GM19099 (cell line): Measurements from ENCODE around the gene RASL10B.

Source experiments
- POLR2A ChIP-seq: IDR thresholded peaks from 3 replicates; pipeline ENCODE4 v1.6.1; 2011; ENCODE audit warnings: low read depth; ENCODE audit not compliant: insufficient read length; ENCODE audit errors: extremely low read depth

RASL10B gene

DNA sequence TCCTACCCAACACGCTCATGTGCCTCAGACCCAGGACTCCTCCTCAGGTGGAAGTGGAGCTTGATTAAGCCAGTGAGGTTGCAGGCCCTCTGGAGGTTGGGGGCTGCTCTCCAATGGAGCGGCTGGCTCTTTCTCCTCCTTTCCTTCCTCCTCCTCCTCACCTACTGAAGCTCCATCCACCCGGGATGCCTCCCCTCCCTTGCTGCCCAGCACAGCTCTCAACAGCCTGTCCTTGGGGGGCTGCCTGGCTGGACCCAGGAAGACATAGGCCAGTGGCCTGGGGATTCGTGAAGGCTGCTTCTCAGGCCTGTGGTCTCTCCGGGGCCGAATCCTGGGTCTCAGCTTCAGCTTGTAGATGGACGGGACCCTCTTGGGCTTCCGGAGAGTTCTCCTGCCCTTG, 13.4 kb downstream of the RASL10B start:
- no peak for TF ChIP-seq POLR2A

DNA sequence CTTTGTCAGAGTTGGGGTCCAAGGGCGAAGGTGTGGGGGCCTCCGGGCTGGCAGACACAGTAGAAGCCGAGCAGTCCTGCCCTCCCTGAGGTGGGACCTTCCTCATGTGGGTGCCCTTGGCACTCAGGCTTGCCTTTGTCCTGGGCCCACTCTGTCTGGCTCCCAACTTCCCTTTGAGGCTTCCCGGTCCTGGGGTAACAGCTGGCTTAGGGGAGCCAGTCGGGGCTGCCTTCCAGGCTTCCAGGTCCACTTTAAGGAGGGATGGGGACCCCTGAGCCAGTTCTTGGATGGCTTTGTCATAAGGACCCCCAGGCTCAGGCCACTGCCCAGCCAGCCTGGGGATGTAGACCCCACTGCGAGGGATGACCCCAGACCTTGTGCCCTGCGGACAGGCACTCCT, 13.8 kb downstream of the RASL10B start:
- TF ChIP-seq POLR2A = no peak

DNA sequence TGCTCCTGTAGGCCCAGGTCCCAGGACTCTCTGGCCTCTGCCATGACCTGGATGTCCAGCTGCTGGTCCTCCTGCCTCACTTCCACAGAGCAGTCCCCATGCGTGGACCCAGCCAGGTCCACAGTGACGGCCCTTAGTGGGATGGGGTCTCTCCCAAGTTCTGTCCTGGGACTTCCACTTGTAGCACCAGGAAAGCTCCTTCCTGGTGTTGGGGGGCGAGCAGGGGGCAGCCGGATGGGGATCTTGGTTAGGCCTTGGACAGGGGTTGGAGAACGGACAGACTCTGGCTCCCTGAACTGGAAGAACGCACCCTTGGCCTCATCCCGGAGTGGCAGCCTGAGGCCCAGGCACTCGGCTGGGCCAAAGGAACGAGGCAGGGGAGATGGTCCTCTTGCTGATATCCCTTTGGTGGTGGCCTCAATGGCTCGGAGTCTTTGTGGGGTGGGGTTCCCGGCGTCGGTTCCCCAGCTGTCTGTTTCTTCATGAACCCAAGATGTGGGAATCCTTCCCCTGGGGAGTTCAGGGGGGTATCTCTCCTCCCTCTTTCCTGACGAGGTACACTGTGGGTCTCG, 14.4 kb downstream of the RASL10B start:
- no peak for TF ChIP-seq POLR2A

DNA sequence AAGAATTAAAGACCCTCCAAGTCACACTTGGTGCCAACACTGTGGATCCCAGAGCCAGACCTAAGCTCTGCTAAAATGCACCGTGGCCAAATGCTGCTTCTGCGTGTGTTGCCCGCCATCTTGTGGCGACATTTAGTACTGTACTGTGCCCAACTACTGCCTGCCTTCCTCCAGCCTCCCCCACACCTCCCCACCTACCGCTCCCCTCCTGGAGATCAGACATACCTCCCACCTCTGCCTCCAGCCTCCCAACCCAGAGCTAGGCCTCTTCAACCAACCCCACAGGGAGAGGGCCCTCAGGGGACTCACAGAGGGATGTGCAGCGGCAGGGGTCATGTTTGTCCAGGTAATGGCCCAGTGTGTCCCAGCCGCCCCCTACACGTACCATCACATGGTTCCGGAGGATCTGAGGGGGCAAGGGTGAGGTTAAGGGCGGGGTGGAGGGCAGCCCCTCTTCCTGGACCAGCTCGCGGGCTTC, 16.1 kb downstream of the RASL10B start:
- no peak for TF ChIP-seq POLR2A

DNA sequence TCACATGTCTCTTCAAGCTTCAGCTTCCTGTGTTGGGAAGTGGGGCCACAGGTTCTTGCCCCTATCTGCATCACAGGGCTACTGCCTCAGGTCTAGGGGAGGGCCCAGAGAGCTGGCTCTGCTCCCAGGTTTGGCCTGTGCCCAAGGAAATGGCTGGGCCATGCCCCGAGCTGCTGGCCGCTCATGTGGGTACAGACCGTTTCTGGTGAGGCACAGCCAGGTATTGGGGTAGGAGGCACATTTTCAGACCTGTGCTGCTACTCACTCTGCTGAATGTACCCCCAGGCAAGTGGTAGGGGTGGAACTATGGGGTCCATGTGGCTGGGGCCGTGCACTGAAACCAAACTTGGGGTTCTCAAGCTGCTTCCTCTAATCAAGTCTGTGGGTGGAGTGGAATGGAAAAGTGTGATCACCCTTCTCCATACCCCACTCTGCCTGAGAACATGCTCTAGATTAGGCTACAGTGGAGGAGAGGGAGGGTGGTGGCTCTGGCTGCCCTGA, 17.0 kb downstream of the RASL10B start:
- no peak for TF ChIP-seq POLR2A

DNA sequence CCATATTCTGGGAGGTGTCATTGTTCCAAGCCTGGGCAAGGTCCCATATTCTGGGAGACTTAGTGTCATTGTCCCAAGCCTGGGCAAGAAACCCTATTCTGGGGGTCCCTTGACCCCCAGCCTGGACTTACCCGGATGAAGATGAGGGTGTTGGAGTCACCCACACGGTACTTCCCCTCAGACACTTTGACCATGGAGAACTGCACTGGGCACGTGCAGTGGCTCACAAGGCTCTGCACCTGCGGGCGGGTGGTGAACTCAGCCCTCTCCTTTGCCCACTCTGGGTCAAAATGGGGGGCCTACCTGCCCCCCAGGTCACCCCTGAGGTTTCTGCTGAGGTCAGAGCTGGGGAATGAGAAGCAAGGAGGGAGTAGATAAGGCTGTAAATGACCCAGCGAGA, 17.5 kb downstream of the RASL10B start:
- no peak for TF ChIP-seq POLR2A

DNA sequence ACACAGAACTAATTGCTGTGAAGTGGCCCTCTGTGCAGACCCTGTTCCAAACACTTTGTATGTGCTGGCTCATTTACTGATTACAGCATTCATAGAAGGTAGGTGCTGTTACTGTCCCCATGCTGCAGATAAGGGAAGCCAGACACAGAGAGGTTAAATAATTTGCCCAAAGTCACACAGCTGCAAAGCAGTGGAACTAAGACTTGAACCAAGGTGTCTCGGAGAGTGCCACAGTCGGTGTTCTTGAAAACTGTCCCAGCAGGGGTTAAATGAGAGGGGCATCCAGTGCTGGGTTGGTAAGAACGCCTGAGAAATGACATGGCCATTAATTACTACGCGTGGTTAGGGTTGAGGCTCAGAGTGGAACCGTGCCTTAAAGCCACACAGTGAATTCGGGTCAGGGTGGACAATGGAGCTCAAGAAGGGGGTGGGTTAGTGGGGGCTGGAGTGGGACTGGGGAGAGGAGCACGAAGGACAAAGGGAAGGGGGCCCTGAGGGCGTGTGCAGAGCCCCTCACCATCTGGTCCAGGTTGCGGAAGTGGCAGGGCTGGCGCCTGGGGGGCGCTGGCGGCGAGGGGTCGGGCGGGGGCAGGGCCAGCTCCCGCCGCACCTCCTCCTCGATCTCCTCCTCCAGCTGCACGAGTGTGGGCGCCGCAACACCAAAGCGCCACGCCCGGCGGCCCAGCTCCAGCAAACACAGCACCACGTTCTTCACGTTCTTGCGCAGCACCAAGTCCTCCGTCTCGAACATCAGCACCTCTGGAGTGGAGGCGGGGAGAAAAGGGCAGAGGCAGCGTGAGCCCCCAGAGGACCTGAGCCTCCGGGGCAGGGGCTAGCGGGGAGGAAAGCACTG, 18.3 kb downstream of the RASL10B start:
- no peak for TF ChIP-seq POLR2A

DNA sequence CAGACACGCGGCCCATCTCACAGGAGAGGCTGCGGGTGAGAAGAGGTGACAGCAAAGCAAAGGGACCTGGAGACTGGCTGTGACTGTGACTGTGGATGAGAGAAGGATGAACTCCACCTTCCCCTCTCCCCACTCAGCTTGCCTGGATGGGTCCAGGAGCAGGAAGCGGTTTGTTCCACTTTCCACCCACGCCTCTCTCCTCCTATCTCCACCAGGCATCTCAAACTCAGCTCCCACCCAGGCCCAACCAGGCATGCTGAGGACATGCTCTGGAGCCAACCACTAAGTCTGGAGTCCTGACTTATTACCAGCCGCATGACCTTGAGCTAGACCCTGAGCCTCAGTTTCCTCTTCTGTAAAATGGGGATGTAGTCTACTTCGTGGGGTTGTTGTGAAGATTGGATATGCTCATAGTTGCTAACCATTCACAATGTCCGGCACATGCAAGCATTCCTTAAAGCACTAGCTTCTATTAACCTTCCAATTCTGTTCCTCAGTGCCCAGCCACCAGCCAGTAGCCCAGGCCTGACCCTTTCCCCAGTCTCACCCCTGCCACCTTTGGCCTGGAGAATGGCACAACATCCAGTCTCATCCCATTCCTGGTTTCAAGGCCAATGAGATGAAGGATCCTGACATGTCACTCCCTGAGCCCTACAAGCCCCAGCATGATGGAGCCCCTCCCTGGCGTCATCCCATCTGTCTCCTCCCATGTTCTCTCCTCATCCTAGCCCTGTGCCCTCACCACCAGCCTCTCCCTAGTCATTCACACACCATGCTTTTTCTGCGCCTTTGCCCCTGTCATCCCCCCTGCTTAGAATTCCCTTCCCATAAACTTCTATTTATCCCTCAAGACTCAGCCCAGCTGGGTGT, 19.3 kb downstream of the RASL10B start:
- TF ChIP-seq POLR2A = no peak

DNA sequence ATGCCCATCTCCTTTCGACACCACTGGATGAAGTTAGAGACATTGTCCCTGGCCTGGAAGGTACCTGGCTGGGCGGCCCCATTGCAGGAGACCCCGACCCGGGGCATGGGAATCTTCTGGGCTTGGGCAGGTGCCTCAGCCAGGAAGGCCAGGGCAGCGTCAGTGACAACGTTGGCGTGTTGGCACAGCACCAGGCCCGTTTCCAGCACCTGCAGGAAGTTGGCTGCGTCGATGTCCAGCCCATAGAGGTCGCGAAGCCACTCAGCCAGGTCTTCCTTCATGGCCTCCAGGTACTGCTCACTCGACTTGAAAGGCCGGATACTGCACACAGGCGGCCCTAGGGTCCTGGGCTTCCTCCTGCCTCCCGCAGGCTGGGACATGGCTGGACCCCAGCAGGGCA, 21.0 kb downstream of the RASL10B start:
- no peak for TF ChIP-seq POLR2A

DNA sequence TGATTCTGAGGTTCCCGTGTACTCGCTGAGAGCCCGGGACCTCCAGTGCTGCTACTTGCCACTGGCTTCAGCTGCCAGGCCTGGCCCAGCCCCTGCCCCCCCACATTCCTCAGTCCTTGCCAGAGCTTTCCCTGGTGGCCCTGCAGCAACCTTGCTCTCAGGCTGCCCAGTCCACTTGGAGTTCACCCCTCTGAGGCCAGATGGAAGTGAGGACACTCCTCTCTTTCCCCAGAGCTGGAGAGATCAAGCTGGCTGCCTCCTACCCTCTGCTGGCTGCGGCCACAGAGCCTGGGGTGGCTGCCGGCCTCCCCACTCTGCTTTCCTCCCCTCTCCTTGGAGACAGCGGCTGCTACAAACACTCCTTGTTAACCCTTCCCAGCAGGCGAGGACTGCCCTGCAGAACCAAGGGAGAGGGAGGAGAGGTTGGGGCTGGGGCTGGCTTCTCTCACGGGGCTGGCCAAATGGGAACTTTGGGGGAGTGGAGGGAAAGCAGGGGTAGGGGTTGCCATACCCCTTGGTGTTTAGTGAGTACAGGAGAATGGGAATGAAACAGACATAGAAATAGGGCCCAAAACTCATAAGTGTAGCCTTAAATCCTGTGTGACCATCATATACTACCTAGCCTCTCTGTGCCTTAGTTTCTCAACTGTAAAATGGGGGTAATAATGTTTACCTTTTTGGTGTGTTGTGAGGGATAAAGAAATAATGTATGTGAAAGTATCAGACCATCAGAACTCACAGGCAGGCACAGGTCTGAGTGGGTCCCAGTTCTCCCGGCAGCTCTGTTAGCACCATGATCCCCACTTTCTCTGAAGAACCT, 21.7 kb downstream of the RASL10B start, which contains the start of gene GAS2L2:
TSS of gene GAS2L2 (minus strand) at position 295 of the 820 bp plus-strand sequence. CDS start 389 bp downstream, outside the sequence.
- no peak for TF ChIP-seq POLR2A

DNA sequence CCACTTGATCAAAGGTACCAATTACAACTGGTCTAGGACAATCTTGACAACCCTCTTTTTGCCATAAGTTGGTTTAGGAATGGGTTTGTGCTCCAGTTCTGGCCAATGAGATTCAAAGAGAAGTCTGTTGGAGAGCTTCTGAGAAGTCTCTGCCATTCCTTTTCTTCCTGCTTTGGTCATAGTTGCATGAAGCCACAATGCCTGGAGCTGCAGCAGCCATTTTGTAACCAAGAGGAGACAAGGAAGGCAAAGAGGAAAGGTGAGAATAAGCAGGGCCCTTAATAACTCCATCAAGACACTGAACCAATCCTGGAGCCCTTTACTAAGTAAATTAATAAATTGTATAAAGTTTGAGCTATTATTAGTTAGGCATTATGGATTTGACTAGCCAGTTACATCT, 25.8 kb downstream of the RASL10B start:
- TF ChIP-seq POLR2A = no peak

DNA sequence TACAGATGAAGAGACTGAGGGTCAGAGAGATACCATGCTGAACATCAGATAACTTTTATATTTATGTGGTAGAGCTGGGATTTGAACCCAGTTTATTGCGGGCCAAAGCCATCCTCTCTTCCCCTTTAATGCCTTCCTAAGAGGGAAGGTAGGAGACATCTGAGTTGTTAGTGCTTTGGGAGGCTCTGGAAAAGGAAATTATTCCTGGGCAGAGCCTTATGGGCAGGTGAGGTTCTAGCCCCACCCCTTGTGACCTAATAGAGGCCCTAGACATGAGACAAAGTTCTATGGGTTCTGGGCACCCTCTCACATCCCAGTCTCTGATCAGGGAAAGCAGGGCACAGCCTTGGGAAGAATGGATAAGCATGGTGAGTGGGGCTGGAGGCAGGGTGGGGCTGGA, 29.1 kb downstream of the RASL10B start, which contains the start of gene C17orf50:
TSS of gene C17orf50 (plus strand) at position 301 of the 400 bp plus-strand sequence. CDS start at position 356, 55 bp downstream.
- TF ChIP-seq POLR2A = no peak

DNA sequence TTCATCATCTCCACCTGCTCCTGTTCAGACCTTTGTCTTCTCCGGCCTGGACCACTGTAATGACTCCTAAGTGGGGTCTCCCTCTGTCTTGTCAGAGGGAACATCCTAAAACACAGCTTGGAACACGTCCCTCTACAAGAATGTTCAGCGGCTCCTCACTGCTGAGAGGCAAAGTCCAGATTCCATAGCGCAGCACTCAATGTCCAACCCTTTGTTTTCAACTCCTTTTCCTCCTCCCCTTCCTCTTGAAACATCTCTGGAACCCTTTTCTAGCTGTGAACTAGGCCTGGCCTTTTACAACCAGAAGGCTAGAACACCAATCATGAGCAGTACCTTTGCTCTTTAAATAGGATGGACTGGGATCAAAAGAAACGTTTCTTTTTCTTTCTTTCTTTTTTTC, 30.2 kb downstream of the RASL10B start:
- no peak for TF ChIP-seq POLR2A

DNA sequence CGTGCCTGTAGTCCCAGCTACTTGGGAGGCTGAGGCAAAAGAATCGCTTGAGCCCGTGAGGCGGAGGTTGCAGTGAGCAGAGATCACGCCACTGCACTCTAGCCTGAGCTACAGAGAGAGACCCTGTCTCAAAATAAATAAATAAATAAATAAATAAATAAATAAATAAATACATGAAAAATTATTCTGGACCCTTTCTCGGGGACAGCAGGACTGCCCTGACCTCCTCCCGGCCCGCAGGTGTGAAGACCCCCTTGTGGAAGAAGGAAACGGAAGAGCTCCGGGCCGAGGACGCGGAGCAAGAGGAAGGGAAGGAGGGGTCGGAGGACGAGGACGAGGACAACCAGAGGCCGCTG, 32.3 kb downstream of the RASL10B start:
- no peak for TF ChIP-seq POLR2A
